Endothelial cell (in vitro differentiated cells): ENCODE data around the gene FLCN. TPM values are rescaled to one million over a fixed set of nuclear protein-coding genes. Genes with fewer than 3 reads are reported as not detected.
"Not testable (repeated sequence)": the region's sequence is repeated elsewhere in the genome, so short reads cannot be mapped to it uniquely, and the experiment has no call there.

ENCODE experiments used
- DNase-seq: peaks from one replicate; pipeline ENCODE4 v3.0.0; 2021; ENCODE audit warnings: low spot score
- H3K27ac Mint-ChIP-seq: one replicate; pipeline ENCODE4 v1.8.0; 2021; ENCODE audit warnings: mixed read lengths, inconsistent platforms; ENCODE audit not compliant: unreplicated experiment
- H3K27me3 Mint-ChIP-seq: one replicate; pipeline ENCODE4 v1.8.0; 2021; ENCODE audit warnings: mild to moderate bottlenecking, moderate library complexity, mixed read lengths, inconsistent platforms; ENCODE audit not compliant: unreplicated experiment
- H3K36me3 Mint-ChIP-seq: one replicate; pipeline ENCODE4 v1.8.0; 2021; ENCODE audit warnings: mild to moderate bottlenecking, low read depth, mixed read lengths, inconsistent platforms; ENCODE audit not compliant: unreplicated experiment
- H3K4me1 Mint-ChIP-seq: one replicate; pipeline ENCODE4 v1.8.0; 2021; ENCODE audit warnings: mild to moderate bottlenecking, mixed read lengths, inconsistent platforms; ENCODE audit not compliant: unreplicated experiment
- H3K4me3 Mint-ChIP-seq: one replicate; pipeline ENCODE4 v1.8.0; 2021; ENCODE audit warnings: mild to moderate bottlenecking, mixed read lengths, inconsistent platforms; ENCODE audit not compliant: unreplicated experiment
- H3K9me3 Mint-ChIP-seq: one replicate; pipeline ENCODE4 v1.8.0; 2021; ENCODE audit warnings: mixed read lengths, inconsistent platforms; ENCODE audit not compliant: unreplicated experiment
- CTCF ChIP-seq: fragments of 200-600 bp; sonication (generic); IDR thresholded peaks from one replicate; pipeline ENCODE4 v1.5.0; 2021; ENCODE audit warnings: antibody characterized with exemption; ENCODE audit not compliant: unreplicated experiment
- total RNA-seq: library from RNA; stranded (reverse); fragmentation: NEBNext Ultra II Directional; extraction: Animal tissue kit (Norgen Biotek cat#: 25700); gene quantifications from one replicate; pipeline ENCODE4 v1.2.1, GENCODE V29; 2021; ENCODE audit not compliant: unreplicated experiment

FLCN gene
- total RNA-seq, 1 donor from 2014 or later: 50.4 TPM

GRCh38 chr17:17186551-17187505, 50.1 kb downstream of the FLCN start:
- Mint-ChIP-seq H3K36me3 (peaks cover 18% of the 10 kb centered on the region), H3K27me3 (peaks cover 5% of the 10 kb centered on the region), H3K4me3 (no peak overlapping the region), H3K27ac (no peak overlapping the region), H3K4me1 (peaks cover 42% of the 10 kb centered on the region), H3K9me3 (no peaks in the 10 kb centered on the region)
- DNase-seq: no peak
- TF ChIP-seq CTCF: no peak

GRCh38 chr17:17186051-17186450, 50.9 kb downstream of the FLCN start:
- TF ChIP-seq CTCF: no peak
- Mint-ChIP-seq H3K27ac (peak overlapping the region; percentile 86), H3K36me3 (peaks cover 22% of the 10 kb centered on the region), H3K9me3 (no peaks in the 10 kb centered on the region), H3K4me1 (peaks cover 41% of the 10 kb centered on the region), H3K4me3 (peak overlapping the region; percentile 70), H3K27me3 (peaks cover 9% of the 10 kb centered on the region)
- no peak for DNase-seq

- H3K27ac Mint-ChIP-seq: peak overlapping the region; percentile 86
Observed at GRCh38 chr17:17184985-17185757, 51.8 kb downstream of the FLCN start.

DNA sequence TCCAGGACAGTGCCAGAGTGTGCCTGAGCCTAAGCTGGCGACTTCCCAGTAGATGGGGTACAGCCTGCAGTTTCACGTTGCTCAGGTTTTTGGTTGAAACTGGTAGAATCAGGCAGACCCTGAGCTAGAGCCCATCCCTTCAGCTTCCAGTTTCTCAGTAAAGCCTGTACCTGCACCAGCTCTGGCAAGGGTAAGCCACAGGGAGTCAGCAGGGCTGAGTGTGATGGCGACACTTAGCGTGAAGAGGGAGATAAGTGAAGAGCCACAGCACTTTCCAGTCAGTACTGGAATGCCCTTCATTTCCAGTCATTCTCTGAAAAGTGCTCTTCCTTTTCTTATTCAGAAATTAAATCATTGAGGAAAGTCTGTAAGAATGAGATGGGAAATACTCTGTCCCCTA, 53.2 kb downstream of the FLCN start:
- H3K4me1 Mint-ChIP-seq: peaks cover 38% of the 10 kb centered on the region
- DNase-seq: no peak
- peaks cover 34% of the 10 kb centered on the region for H3K36me3 Mint-ChIP-seq
- H3K4me3 Mint-ChIP-seq: no peak overlapping the region
- H3K27ac Mint-ChIP-seq: peak overlapping the region; percentile 24
- no peaks in the 10 kb centered on the region for H3K9me3 Mint-ChIP-seq
- no peak for TF ChIP-seq CTCF
- peaks cover 15% of the 10 kb centered on the region for H3K27me3 Mint-ChIP-seq

More at GRCh38 chr17:17184985-17185757, 51.8 kb downstream of the FLCN start:
- not testable (repeated sequence) for DNase-seq, H3K9me3 Mint-ChIP-seq
- Mint-ChIP-seq H3K4me1 (peaks cover 38% of the 10 kb centered on the region), H3K4me3 (peak overlapping the region; percentile 74), H3K36me3 (peaks cover 28% of the 10 kb centered on the region), H3K27me3 (peaks cover 13% of the 10 kb centered on the region)

- Mint-ChIP-seq H3K27ac (no peak overlapping the region), H3K9me3 (no peaks in the 10 kb centered on the region), H3K36me3 (peaks cover 34% of the 10 kb centered on the region), H3K4me1 (peaks cover 37% of the 10 kb centered on the region), H3K27me3 (peaks cover 15% of the 10 kb centered on the region), H3K4me3 (no peak overlapping the region)
- no peak for DNase-seq
- TF ChIP-seq CTCF: no peak
Observed at GRCh38 chr17:17182598-17183136, 54.3 kb downstream of the FLCN start.
